T47D (cell line): ENCODE measurements around the gene TFCP2L1.

ENCODE experiments used
- DNase-seq, 2 experiments: peaks; one replicate each; pipeline versions ENCODE4 v3.0.0 to v3.0.0-alpha.2; 2011 to 2012; ENCODE audit warnings: low read depth in 1 of 2, low spot score in 1 of 2
- JUND ChIP-seq: IDR thresholded peaks from 2 replicates; pipeline ENCODE4 v1.6.1; 2012; ENCODE audit warnings: low read depth
- in situ Hi-C: cut with HindIII; loops from 2 replicates; pipeline ENCODE4 v1.10.0; 2016; ENCODE audit warnings: low sequenced_read_pairs, low pct_unique_long_range_greater_than_20kb

The TFCP2L1 gene

GRCh38 chr2:121240436-121240835, 44.6 kb downstream of the TFCP2L1 start:
- TF ChIP-seq JUND, result no peak
- no peak for DNase-seq
- in situ Hi-C loops, result no loop called here

- TF ChIP-seq JUND, result no peak
- DNase-seq, result no peak
Observed at GRCh38 chr2:121239969-121240368, 45.0 kb downstream of the TFCP2L1 start.

GRCh38 chr2:121239471-121239870, 45.5 kb downstream of the TFCP2L1 start:
- no peak for TF ChIP-seq JUND
- no peak for DNase-seq
- in situ Hi-C loops, result no loop called here

More at GRCh38 chr2:121239969-121240368, 45.0 kb downstream of the TFCP2L1 start:
- in situ Hi-C loops, result no loop called here

GRCh38 chr2:121238828-121239227, 46.2 kb downstream of the TFCP2L1 start:
- TF ChIP-seq JUND, result no peak
- in situ Hi-C loops, result no loop called here
- DNase-seq, result no peak

DNA sequence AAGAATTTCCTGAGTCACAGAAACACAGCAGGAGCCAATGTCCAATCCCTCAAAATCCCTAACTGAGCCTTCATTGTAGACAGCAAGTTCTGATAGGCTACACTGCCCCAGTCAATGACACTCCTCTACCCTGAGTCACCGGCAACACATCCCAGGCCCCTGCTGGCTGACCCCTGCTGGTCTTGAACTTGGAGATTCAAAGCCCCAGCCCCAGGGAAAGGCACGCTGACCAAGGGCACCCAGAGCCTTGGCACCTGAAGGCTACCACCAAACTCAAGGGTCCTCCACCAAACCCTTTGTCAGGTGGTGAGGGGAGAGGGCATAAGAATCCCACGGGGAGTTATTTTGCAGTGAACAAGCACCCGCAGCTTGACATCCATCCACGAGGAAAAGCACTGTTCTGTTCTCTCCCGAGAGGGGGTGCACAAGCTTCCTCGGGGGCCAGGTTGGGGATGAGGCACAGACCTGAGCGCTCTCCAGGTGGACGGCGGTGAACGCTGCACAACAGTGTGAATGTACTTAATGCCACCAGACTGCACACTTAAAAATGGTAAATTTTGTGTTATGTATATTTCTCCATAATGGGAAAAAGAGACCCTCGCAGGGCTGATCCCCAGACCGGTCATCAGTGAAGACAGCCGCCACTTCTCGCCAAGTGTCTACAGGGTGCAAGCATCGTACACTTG, 46.9 kb downstream of the TFCP2L1 start:
- DNase-seq, result no peak
- in situ Hi-C loops, result no loop called here
- TF ChIP-seq JUND, result no peak

GRCh38 chr2:121237336-121237979, 47.5 kb downstream of the TFCP2L1 start:
- no peak for DNase-seq
- TF ChIP-seq JUND, result no peak
- in situ Hi-C loops, result no loop called here

DNA sequence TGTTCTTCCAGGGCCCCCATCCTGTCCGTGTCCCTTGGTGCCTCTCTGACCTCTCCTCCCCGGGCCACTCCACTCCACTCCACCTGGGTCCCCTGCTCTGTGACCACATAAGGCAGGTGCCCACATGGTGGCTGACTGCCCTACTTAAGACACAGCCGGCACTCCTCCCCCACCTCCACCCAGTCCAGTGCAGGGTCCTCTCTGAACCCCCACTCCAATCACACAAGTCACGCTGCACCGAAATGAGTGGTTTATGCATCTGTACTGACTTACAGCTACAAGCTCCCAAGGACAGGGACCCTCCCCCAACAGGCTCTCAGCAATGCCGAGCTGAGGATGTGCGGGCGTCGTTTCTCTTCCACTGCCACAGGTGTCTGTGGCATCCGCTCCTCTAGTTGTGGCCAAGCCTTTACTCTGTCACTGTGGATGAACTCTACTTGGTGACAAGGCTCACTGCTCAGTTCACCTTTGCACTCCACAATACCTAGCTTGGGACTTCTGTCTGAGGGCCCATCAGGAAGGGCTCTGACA, 48.3 kb downstream of the TFCP2L1 start:
- DNase-seq, result no peak
- in situ Hi-C loops, result no loop called here
- no peak for TF ChIP-seq JUND

GRCh38 chr2:121236101-121236640, 48.8 kb downstream of the TFCP2L1 start:
- in situ Hi-C loops, result no loop called here
- DNase-seq, result no peak
- TF ChIP-seq JUND, result no peak

- in situ Hi-C loops, result no loop called here
- TF ChIP-seq JUND, result no peak
- DNase-seq, result no peak
Observed at GRCh38 chr2:121235542-121235941, 49.5 kb downstream of the TFCP2L1 start.

DNA sequence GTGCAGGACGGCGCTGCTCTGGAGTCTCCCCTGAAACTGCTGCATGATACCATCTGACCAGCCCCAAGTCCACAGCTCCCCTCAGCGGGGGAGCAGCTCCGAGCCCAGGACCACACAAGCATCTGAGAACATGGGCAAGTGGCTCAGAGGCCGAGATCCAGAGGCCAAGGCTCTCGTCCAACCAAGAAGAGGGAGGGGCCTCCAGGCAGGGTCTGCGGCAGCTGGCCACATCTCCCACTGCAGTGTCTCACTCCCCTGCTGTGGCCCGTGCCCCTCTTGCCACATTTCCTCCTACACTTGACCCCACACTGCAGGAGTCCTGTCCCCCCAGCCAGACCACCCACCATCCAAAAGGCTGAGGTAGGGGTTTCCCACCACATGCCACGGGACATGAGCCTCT, 50.2 kb downstream of the TFCP2L1 start:
- no peak for TF ChIP-seq JUND
- no peak for DNase-seq
- in situ Hi-C loops, result no loop called here

DNA sequence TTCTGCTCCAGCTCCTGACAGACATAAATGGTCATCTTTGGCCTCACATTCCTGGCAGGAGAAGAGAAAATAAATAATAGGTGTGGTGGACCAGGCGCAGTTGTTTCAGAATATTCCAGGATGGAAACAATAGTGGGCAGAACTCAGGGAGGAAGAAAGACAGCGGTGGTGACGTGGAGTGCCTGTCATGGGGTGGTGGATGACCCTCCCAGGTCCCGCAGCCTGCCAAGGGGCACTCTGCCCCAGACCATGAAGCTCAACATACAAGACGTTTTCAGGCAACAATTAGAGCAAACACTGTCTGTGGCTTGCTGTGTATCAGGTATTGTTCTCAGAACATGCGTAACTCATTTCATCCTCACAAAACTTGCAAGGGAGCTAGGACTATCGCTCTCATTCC, 50.9 kb downstream of the TFCP2L1 start:
- in situ Hi-C loops, result no loop called here
- no peak for TF ChIP-seq JUND
- DNase-seq, result no peak

- DNase-seq, result no peak
- in situ Hi-C loops, result no loop called here
- no peak for TF ChIP-seq JUND
Observed at GRCh38 chr2:121233486-121234110, 51.4 kb downstream of the TFCP2L1 start.
